NT2/D1 (cell line): ENCODE data around the gene ACACA.

Experiments
- SUZ12 ChIP-seq: IDR thresholded peaks from 2 replicates; pipeline ENCODE4 v1.6.1; 2011; ENCODE audit not compliant: insufficient read length, insufficient read depth; ENCODE audit errors: extremely low read depth
- YY1 ChIP-seq: IDR thresholded peaks from 2 replicates; pipeline ENCODE4 v1.6.1; 2011; ENCODE audit not compliant: insufficient read length, insufficient read depth

DNA sequence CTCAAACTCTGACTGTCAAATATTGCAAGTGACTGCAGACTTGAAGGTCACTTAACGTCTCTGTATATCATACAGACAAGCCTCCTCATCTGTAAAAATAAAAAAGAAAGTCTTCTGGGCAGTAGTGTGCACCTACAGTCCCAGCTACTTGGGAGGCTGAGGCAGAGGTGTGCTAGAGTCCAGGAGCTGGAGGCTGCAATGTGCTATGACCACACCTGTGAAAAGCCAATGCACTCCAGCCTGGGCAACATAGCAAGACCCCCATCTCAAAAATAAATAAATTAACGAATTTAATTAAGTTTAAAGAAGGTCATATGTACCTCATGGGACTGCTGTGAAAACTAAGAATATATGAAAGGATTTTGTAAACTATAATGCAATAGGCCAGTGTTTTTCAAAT lies 65.8 kb downstream of the ACACA start:
- TF ChIP-seq YY1, result no peak
- no peak for TF ChIP-seq SUZ12
